A549 (cell line): Measurements from ENCODE around the gene PLIN4. TPM values are rescaled to one million over a fixed set of nuclear protein-coding genes. Genes with fewer than 3 reads are reported as not detected.

Experiments used
- ATAC-seq, 2 experiments: fragments of 200-7000 bp in 1 of 2; fragments of >200 bp in 1 of 2; cut with Nextera tagmentation in 1 of 2; cut with Tn5 transposase in 1 of 2; 3 replicates each; pipeline versions ENCODE4 v1.8.0 to v1.9.1; 2018 to 2020; ENCODE audit warnings: mild to moderate bottlenecking in 1 of 2, moderate library complexity in 1 of 2
- CTCF ChIA-PET: fragments of 300-600 bp; sonication (Branson Sonifier 250); formaldehyde crosslinking; extraction: SDS; loops from one replicate; lab custom pipeline; 2021; ENCODE audit warnings: antibody characterized with exemption, inconsistent platforms; lab: Yijun Ruan, JAX
- POLR2A ChIA-PET: fragments of 350-600 bp; formaldehyde crosslinking; extraction: SDS; loops from one replicate; lab custom pipeline; 2021; ENCODE audit warnings: antibody characterized with exemption, inconsistent platforms; lab: Yijun Ruan, JAX
- DNase-seq, 2 experiments: peaks; one replicate each; pipeline versions ENCODE4 v3.0.0 to v3.0.0-alpha.2; 2011 to 2016; ENCODE audit warnings: low read depth in 1 of 2, low spot score in 1 of 2
- FAIRE-seq: peaks from 2 replicates; lab custom pipeline; 2011; peaks lifted over from hg19 to GRCh38; lab: Jason Lieb, UNC
- H3K27ac ChIP-seq, 2 experiments: fragments of >200 bp; sonication (Bioruptor Twin); formaldehyde crosslinking; 3 replicates each; pipeline ENCODE4 v1.5.1; 2016 to 2017
- H3K4me1 ChIP-seq: fragments of >200 bp; sonication (Bioruptor Twin); formaldehyde crosslinking; 3 replicates; pipeline ENCODE4 v1.6.1; 2016
- H3K4me2 ChIP-seq: fragments of >200 bp; sonication (Bioruptor Twin); formaldehyde crosslinking; 3 replicates; pipeline ENCODE4 v1.6.1; 2016
- H3K4me3 ChIP-seq: fragments of >200 bp; sonication (Bioruptor Twin); formaldehyde crosslinking; 3 replicates; pipeline ENCODE4 v1.5.1; 2016
- H3K9me3 ChIP-seq: fragments of >200 bp; sonication (Bioruptor Twin); formaldehyde crosslinking; 3 replicates; pipeline ENCODE4 v1.6.1; 2016
- CEBPB ChIP-seq, 2 experiments: fragments of >200 bp in 1 of 2; sonication (Bioruptor Twin) in 1 of 2; formaldehyde crosslinking in 1 of 2; IDR thresholded peaks; 2 replicates each; pipeline ENCODE4 v1.6.1; 2012 to 2016
- EHF ChIP-seq: fragments of 250-450 bp; sonication (Bioruptor Pico); IDR thresholded peaks from 2 replicates; pipeline ENCODE4 v1.5.0; 2020; ENCODE audit warnings: mild to moderate bottlenecking
- EP300 ChIP-seq, 2 experiments: fragments of >200 bp; sonication (Bioruptor Twin); formaldehyde crosslinking; IDR thresholded peaks; 2 replicates in 1 of 2; 3 replicates in 1 of 2; pipeline ENCODE4 v1.6.1; 2016 to 2017
- ESRRA ChIP-seq: fragments of 150-350 bp; IDR thresholded peaks from 2 replicates; pipeline ENCODE4 v1.6.1; 2014; ENCODE audit warnings: mild to moderate bottlenecking, low read length, borderline replicate concordance
- FOSL2 ChIP-seq, 2 experiments: fragments of 450-650 bp in 1 of 2; fragments of >200 bp in 1 of 2; sonication (Bioruptor Twin) in 1 of 2; formaldehyde crosslinking; IDR thresholded peaks; 2 replicates each; pipeline versions ENCODE4 v1.5.0 to v1.6.1; 2016 to 2020; ENCODE audit warnings: mild to moderate bottlenecking in 1 of 2, moderate library complexity in 1 of 2
- HDAC2 ChIP-seq: fragments of 200-600 bp; sonication (generic); IDR thresholded peaks from 2 replicates; pipeline ENCODE4 v1.6.1; 2016
- HMGXB4 ChIP-seq: fragments of 250-450 bp; sonication (Bioruptor Pico); IDR thresholded peaks from 2 replicates; pipeline ENCODE4 v1.5.0; 2021; ENCODE audit warnings: mild to moderate bottlenecking, moderate library complexity, borderline replicate concordance
- HOXA7 ChIP-seq: fragments of 250-450 bp; sonication (Bioruptor Pico); IDR thresholded peaks from 2 replicates; pipeline ENCODE4 v1.5.0; 2020; ENCODE audit warnings: mild to moderate bottlenecking, moderate library complexity
- HOXB5 ChIP-seq: fragments of 250-450 bp; sonication (Bioruptor Pico); IDR thresholded peaks from 2 replicates; pipeline ENCODE4 v1.5.0; 2020; ENCODE audit warnings: mild to moderate bottlenecking, moderate library complexity
- KDM5A ChIP-seq: fragments of 200-600 bp; sonication (generic); IDR thresholded peaks from 2 replicates; pipeline ENCODE4 v1.6.1; 2016; ENCODE audit warnings: antibody characterized with exemption, mild to moderate bottlenecking
- NR3C1 ChIP-seq: fragments of >200 bp; sonication (Bioruptor Twin); formaldehyde crosslinking; IDR thresholded peaks from 3 replicates; pipeline ENCODE4 v1.6.1; 2017
- PBX3 ChIP-seq: IDR thresholded peaks from 2 replicates; pipeline ENCODE4 v1.6.1; 2012
- POLR2A ChIP-seq: IDR thresholded peaks from 2 replicates; pipeline ENCODE4 v1.6.1; 2012; ENCODE audit warnings: mild to moderate bottlenecking, low read length
- RNF2 ChIP-seq: fragments of 200-600 bp; sonication (generic); IDR thresholded peaks from 2 replicates; pipeline ENCODE4 v1.6.1; 2016; ENCODE audit warnings: low read depth, mild to moderate bottlenecking, antibody characterized with exemption, moderate library complexity, borderline replicate concordance
- ZC3H11A ChIP-seq: fragments of 450-650 bp; IDR thresholded peaks from 2 replicates; pipeline ENCODE4 v1.6.1; 2014; ENCODE audit warnings: antibody characterized with exemption, mild to moderate bottlenecking
- WGBS: methylation state at CpG from one replicate; pipeline ENCODE4 v1.1.6; 2017; ENCODE audit errors: missing lambda C conversion rate; 5-methylcytosine and 5-hydroxymethylcytosine counted together
- polyA plus RNA-seq, 4 experiments: library from polyadenylated mRNA; depleted of rRNA in 3 of 4; stranded (reverse); fragments of >200 nt; fragmentation: RNase III in 1 of 4; extraction: RNeasy Plus Mini Kit Qiagen cat#74134 plus additional on column Dnase treatment in 1 of 4; gene quantifications; 2 replicates in 3 of 4; 3 replicates in 1 of 4; pipeline ENCODE4 v1.2.3, GENCODE V29; 2011 to 2017
- TF ChIP-seq, protein P1 (sequence below): fragments of 450-650 bp; IDR thresholded peaks from 2 replicates; pipeline ENCODE4 v1.6.1; 2014; ENCODE audit warnings: antibody characterized with exemption
- TF ChIP-seq, protein P2 (sequence below): IDR thresholded peaks from 2 replicates; pipeline ENCODE4 v1.6.1; 2012
- TF ChIP-seq, protein P3 (sequence below): IDR thresholded peaks from 2 replicates; pipeline ENCODE4 v1.6.1; 2012; ENCODE audit warnings: low read depth, borderline replicate concordance
- TF ChIP-seq, protein P4 (sequence below): fragments of >200 bp; sonication (Bioruptor Twin); formaldehyde crosslinking; IDR thresholded peaks from 3 replicates; pipeline ENCODE4 v1.5.1; 2016
- TF ChIP-seq, protein P5 (sequence below): fragments of >200 bp; sonication (Bioruptor Twin); formaldehyde crosslinking; IDR thresholded peaks from 2 replicates; pipeline ENCODE4 v1.6.1; 2016

The PLIN4 gene
- polyA plus RNA-seq, 2 of the 4 experiments (the other 2 are of a cell fraction): 0.04 to 0.23 TPM

GRCh38 chr19:4501691-4502090 lies 16.6 kb downstream of the PLIN4 start:
- no peak for TF ChIP-seq CEBPB (IDR thresholded peaks at IDR 0.05)
- no peak for TF ChIP-seq HMGXB4 (CRISPR knock-in tag)
- TF ChIP-seq, protein P1, sequence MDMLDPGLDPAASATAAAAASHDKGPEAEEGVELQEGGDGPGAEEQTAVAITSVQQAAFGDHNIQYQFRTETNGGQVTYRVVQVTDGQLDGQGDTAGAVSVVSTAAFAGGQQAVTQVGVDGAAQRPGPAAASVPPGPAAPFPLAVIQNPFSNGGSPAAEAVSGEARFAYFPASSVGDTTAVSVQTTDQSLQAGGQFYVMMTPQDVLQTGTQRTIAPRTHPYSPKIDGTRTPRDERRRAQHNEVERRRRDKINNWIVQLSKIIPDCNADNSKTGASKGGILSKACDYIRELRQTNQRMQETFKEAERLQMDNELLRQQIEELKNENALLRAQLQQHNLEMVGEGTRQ: no peak
- TF ChIP-seq NR3C1: no peak
- TF ChIP-seq HDAC2: no peak
- TF ChIP-seq, protein P2, sequence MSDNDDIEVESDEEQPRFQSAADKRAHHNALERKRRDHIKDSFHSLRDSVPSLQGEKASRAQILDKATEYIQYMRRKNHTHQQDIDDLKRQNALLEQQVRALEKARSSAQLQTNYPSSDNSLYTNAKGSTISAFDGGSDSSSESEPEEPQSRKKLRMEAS: no peak
- TF ChIP-seq ESRRA: no peak
- TF ChIP-seq HOXA7: no peak
- no peak for TF ChIP-seq HOXB5 (CRISPR knock-in tag)
- no peak for FAIRE-seq
- Histone ChIP-seq H3K4me3 (no peak overlapping the region), H3K27ac (no peak overlapping the region), H3K9me3 (no peaks in the 10 kb centered on the region), H3K4me2 (no peak overlapping the region), H3K4me1 (no peaks in the 10 kb centered on the region)
- WGBS: 95% methylated on average over 8 of the region's 25 CpGs
- ATAC-seq: no peak
- POLR2A ChIA-PET: no interaction called here
- no peak for DNase-seq
- CTCF ChIA-PET: interaction anchor here (1.6 kb wide), 1 partner anchor 24 kb away, joined by 4 read pairs; no protein-coding TSS in a partner anchor

DNA sequence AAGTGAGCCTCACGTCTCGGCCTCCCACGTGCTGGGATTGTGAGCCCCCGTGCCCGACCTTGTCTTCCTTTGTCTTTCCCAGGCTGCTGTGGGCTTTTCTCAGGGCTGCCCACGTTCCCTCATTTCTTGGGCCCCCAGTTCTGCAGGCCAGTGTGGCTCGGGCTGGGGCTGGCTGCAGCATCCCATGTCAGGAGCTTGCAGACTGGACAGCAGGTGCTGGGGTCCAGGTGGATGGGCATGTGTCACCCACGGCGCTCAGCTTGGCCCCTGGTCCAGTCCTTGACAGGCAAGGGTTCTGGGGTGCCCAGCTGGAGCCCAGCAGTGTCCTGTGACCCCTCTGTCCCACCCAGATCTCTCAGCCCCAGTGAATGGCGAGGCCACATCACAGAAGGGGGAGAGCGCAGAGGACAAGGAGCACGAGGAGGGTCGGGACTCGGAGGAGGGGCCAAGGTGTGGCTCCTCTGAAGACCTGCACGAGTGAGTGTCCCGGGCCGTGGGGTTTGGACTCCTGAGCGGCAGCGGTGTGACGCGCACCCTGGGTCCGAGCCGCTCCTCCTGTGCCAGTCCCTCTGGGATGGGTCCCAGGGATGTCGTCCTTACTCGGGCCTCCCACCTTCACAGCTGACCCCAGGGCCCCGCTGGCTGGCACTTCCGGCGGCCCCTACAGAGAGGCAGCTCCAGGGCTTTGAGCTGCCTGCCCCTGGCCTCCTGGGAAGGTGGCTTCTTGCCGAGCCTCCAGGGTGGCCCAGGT lies 17.3 kb downstream of the PLIN4 start:
- WGBS: 92% methylated on average over 13 of the region's 29 CpGs
- ATAC-seq (no peak), FAIRE-seq (no peak), DNase-seq (no peak)
- H3K27ac ChIP-seq: no peak overlapping the region
- ChIA-PET CTCF (interaction anchor here (1.6 kb wide), 1 partner anchor 24 kb away, joined by 4 read pairs; no protein-coding TSS in a partner anchor), POLR2A (no interaction called here)
- no peak overlapping the region for H3K4me3 ChIP-seq
- H3K4me1 ChIP-seq: no peaks in the 10 kb centered on the region
- TF ChIP-seq EHF (CRISPR knock-in tag): no peak
- TF ChIP-seq, protein P3, sequence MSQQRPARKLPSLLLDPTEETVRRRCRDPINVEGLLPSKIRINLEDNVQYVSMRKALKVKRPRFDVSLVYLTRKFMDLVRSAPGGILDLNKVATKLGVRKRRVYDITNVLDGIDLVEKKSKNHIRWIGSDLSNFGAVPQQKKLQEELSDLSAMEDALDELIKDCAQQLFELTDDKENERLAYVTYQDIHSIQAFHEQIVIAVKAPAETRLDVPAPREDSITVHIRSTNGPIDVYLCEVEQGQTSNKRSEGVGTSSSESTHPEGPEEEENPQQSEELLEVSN: no peak
- H3K4me2 ChIP-seq: no peak overlapping the region
- no peaks in the 10 kb centered on the region for H3K9me3 ChIP-seq

DNA sequence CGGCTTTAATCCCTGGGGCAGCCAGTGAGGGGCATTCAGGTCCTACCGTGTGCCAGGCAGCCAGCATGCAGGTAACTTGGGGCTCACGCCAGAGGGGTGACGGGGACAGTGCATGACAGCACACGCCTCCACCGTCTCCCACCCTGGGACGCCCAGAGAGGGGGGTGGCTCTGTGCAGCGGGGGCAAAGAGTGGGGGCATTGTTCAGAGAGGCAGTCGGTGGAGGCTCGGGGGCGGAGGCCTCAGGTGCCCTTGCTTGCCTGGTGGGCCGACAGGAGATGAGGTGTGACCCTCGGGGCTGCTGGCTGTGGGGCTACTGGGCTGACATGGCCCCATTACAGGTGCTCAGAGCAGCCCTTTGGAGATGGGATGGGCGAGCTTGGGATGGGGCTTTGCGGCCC lies 18.4 kb downstream of the PLIN4 start:
- ChIA-PET CTCF (no interaction called here), POLR2A (no interaction called here)
- no peak for ATAC-seq

More for the DNA sequence above, 18.4 kb downstream of the PLIN4 start:
- TF ChIP-seq POLR2A: no peak
- TF ChIP-seq NR3C1: no peak
- TF ChIP-seq HOXA7: no peak
- no peak for TF ChIP-seq EHF (CRISPR knock-in tag)
- no peak for TF ChIP-seq FOSL2 (IDR thresholded peaks at IDR 0.05)
- no peak for TF ChIP-seq FOSL2 (CRISPR knock-in tag; IDR thresholded peaks at IDR 0.05)
- TF ChIP-seq RNF2: no peak
- TF ChIP-seq EP300 (IDR thresholded peaks at IDR 0.05): no peak
- TF ChIP-seq, protein P4, sequence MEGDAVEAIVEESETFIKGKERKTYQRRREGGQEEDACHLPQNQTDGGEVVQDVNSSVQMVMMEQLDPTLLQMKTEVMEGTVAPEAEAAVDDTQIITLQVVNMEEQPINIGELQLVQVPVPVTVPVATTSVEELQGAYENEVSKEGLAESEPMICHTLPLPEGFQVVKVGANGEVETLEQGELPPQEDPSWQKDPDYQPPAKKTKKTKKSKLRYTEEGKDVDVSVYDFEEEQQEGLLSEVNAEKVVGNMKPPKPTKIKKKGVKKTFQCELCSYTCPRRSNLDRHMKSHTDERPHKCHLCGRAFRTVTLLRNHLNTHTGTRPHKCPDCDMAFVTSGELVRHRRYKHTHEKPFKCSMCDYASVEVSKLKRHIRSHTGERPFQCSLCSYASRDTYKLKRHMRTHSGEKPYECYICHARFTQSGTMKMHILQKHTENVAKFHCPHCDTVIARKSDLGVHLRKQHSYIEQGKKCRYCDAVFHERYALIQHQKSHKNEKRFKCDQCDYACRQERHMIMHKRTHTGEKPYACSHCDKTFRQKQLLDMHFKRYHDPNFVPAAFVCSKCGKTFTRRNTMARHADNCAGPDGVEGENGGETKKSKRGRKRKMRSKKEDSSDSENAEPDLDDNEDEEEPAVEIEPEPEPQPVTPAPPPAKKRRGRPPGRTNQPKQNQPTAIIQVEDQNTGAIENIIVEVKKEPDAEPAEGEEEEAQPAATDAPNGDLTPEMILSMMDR: no peak
- TF ChIP-seq, protein P3: no peak
- no peak for TF ChIP-seq KDM5A
- TF ChIP-seq ZC3H11A: no peak
- TF ChIP-seq PBX3: no peak
- TF ChIP-seq, protein P5, sequence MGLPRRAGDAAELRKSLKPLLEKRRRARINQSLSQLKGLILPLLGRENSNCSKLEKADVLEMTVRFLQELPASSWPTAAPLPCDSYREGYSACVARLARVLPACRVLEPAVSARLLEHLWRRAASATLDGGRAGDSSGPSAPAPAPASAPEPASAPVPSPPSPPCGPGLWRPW: no peak
- Histone ChIP-seq H3K9me3 (no peaks in the 10 kb centered on the region), H3K27ac (no peak overlapping the region), H3K4me1 (no peaks in the 10 kb centered on the region), H3K4me2 (no peak overlapping the region), H3K4me3 (no peak overlapping the region)
- 93% methylated on average over 10 of the region's 15 CpGs for WGBS
- no peak for DNase-seq
- FAIRE-seq: no peak
